CD1c-positive myeloid dendritic cell (primary cell): ENCODE measurements around the gene RASSF3.
"Not testable (repeated sequence)": the region's sequence is repeated elsewhere in the genome, so short reads cannot be mapped to it uniquely, and the experiment has no call there.

Source experiments
- DNase-seq: peaks from one replicate; pipeline ENCODE4 v3.0.0-alpha.2; 2016; ENCODE audit errors: extremely low spot score

Gene RASSF3, protein sequence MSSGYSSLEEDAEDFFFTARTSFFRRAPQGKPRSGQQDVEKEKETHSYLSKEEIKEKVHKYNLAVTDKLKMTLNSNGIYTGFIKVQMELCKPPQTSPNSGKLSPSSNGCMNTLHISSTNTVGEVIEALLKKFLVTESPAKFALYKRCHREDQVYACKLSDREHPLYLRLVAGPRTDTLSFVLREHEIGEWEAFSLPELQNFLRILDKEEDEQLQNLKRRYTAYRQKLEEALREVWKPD

DNA sequence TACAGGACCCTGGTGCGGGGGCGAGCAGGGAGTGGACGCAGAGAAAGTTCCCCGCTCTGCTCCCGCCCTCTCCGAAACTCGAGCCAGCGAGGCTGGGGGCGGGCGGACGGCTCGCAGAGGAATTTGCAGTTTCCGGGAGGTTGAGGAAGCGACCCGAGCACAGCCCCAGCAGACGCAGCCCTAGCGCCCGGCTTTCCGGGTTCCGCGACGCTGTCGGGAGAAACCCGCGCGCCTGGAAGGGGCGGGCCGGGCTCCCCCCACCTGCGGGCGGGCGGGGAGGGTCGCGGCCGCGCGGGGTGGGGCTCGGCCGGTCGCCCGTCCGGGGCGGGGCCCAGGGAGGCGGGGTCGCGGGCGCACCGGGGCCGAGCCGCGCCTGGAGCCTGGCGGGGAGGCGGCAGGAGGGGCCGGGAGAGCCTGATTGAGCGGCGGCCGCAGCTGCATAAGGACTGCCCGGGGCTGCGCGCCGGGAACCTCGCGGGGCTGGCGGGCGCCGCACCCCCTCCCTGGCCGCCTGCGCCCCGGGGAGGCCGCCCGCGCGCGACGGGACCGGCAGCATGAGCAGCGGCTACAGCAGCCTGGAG is at the start of gene RASSF3:
TSS of gene RASSF3 (plus strand) at position 417 of the 581 bp plus-strand sequence. CDS start at position 555, 138 bp downstream.
- DNase-seq = peak; percentile 88

DNA sequence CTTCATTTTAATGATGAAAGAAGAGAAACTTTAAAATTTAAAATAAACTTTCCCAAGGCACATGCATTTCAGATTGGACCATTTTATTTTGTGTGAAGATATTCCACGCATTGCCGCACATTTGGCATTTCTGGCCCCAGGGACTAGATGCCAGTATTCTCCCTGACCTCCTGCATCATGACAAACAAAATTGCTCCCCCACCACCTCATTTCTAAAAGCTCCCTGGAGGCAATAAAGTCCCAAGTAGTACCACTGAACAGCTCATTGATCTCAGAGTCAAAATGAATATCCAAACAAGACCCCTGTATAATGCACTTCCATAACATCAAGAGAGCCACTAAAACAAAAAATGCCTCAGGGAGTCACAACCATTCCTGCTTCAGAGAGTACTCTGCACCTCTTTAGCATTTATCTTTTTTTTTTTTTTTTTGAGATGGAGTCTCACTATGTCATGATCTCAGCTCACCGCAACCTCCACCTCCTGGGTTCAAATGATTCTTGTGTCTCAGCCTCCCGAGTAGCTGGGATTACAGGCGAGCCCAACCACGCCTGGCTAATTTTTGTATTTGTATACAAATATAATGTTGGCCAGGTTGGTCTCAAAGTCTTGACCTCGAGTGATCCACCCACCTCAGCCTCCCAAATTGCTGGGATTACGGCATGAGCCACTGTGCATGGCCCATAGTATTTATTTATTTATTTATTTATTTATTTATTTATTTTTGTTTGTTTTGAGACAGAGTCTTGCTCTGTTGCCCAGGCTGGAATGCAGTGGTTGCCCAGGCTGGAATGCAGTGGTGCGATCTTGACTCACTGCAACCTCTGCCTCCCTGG is 48.8 kb upstream of the RASSF3 start:
- no peak for DNase-seq

DNA sequence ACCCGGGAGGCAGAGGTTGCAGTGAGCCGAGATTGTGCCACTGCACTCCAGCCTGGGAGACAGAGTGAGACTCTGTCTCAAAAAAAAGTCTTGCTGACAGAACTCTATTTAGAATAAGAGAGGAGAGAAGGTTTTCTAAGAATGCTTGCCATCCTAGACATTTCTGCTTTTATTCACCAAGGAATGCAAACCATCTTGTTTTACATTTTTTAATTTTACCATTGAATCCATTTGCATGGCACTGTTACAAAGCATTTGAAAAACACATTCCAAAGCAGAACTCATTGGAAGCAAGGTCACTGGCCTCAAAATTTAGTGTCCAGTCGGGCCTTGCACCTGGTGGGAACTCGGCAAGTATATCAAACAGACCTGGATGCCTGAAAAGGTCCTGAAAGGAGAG is 44.2 kb upstream of the RASSF3 start:
- no peak for DNase-seq

DNA sequence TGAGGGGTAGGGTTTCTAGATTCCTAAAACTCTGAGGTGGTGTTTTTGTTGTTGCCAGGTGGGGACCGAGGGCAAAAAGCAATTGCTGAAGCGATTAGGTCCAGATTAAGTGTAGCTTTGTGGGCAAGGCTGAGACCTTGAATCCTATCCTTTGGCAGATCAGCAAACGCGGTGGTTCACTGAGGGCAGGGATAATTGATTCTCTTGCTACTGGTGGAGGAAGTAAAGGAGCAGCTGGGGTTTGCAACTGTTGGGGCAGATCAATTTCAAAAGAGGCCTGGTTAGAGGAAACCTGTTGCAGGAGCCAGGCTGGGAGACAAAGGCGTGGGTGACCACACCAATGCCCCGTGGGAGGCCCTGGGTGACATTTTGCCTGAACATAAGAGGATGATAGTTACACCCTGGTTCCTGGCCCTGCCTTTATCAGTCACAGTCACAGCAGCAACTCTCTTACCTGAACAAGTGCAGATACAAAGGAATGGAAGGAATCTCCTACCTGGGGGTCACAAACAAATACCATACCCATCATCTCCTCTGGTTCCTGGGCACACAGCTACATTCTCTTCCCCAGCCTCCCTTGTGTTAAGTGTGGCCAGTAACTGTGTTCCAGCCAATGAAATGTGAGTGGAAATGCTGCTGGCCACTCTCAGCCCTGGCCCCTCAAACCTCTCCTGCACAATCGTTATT is 43.3 kb upstream of the RASSF3 start:
- DNase-seq = no peak

DNA sequence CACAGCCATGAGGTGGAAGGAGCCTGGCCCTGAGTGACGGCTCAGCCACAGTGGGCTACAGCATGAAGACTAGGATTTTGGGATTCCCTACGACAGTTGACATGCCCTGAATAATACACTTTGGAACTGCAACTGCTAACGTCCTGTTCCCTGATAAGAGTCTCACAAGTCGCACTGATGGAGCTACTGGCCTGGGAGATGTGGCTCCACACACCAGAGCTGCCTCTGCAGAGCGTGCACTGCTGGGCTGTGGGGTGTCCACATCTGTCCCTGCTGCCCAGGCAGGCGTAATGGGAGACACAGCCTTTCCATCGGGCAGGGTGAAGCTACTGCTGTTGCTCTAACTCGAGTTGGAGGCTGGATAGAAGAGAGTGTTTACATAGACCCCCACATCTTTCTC is 42.7 kb upstream of the RASSF3 start:
- no peak for DNase-seq

DNA sequence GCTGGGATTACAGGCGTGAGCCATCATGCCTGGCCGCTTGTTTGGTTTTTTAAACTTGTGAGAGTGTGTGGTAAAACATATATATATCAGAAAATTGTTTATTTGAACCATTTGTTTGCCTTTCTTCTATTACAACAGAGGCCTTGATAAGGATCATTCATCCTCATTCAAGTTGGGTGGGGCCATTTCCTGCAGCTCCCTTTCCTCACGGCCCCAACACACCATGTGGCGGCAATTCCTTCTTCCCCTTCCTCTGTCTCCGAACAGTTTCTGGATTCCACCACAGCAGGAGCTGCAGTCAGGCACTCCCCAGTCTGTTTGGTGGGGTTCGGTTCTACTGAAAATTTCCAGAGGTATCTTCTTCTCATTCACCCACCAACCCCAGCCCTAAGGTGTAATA is 42.0 kb upstream of the RASSF3 start:
- DNase-seq = peak; percentile 21

DNA sequence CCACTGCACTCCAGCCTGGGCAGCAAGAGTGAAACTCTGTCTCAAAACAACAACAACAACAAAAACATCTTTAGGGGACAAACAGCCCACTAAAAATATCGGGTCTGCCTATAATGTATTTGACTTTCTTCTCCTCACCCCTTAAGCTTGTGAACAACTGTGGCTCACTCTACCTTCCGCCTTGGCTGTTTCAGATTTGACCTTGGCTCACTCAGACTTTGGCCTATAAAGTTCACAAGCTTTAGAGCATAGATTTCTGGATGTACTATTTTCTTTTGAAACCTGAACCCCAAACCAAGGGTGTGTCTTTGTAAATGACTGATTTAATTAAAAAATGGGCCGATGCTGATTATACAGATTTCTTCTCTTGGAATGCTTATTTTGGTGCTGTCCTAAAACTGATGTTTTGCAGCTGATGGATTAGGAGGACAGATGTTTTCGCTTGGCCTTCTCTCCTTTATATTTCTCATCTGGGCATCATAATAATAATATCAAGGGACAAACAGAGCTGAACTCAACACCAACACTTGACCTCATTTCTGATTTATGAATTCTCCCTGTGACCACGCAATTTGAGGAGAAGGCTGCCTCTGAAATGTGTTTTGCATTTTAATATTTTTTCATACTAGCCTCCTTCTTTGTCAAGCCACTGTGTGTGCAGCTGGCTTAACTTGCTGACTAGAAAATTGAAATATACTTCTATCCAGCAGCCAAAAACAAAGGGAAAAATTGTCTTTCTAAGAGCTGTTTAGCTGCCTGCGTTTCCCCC is 40.2 kb upstream of the RASSF3 start:
- no peak for DNase-seq

DNA sequence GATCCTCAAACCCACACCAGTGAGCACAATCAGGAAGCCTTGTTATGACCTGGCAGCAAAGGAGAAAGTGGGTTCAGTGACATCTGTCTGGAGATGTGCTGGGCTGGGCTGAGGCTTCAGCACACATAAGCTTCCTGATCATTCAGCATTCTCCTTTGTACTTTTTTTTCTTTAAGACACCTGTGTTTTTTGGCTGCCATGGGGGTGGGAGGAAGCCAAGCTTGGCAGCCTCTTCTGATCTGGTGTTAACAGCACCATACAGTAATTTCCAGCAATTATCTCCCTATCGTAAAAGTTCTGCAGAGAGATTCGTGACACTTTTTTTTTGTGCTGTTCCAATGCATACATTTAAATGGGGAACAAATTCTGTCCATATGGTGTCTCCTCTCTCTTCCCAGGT is 38.9 kb upstream of the RASSF3 start:
- DNase-seq = no peak

DNA sequence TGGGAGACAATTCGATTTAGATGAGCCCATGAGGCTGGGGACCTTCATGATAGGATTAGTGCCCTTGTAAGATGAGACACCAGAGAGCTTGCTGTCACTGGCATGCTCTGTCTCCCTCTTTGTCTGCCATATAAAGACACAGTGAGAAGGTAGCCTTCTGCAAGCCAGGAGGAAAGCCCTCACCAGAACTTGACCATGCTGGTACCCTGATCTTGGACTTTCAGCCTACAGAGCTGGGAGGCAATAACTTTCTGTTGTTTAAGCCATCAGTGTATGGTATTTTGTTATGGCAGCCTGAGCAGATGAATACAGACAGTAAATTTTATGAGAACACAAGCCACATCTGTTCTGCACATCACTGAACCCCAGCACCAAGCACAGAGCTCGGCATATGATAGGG is 38.1 kb upstream of the RASSF3 start:
- DNase-seq = no peak

DNA sequence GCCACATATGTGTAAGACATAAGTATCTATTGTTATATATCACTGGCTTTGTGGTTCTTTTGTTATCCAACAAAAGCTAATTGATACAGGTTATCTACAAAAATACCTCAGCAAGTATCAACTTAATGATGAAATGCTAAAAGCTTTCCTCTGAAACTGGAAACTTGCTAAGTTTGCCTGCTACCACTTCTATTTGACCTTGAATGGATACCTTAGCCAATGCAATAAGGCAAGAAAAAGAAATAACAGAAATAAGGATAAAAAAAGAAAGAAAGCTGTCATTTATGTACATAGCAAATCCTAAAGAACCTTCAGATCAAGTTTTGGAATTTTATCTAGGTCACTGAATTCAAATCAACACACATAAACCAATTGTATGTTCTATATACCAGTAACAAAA is 35.5 kb upstream of the RASSF3 start:
- DNase-seq = no peak

DNA sequence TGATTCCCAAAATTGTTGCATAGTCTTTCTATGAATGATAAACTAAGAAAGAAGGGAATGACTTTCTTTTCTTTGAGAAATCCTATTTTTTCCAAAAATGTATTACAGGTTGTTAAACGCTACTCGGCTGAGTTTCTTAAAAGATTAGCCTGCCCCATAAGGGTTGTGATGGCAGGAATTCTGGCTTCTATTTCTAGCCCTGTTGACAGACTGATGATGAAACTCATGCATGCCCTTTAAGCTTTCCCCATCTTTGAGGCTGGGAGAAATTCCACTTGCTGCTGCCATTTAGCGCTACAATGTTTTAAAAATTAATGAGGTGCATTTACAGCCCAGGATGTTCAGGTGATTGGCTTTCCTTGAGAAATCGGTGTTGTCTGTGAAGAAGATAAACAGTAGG is 33.2 kb upstream of the RASSF3 start:
- no peak for DNase-seq

DNA sequence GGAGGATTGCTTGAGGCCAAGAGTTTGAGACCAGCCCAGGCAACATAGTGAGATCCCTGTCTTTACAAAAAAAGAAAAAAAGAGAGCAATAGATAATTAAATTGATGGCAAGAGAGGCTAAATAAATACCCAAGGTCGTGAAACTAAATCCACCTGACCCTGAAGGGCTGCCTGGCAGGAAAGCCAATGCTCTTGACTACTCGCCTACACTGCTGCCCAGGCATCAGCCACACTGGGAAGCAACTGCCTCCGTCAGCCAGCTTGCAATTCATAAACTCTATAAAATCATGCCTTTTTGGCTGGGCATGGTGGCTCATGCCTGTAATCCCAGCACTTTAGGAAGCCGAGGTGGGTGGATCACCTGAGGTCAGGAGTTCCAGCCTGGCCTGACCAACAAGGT is 31.7 kb upstream of the RASSF3 start:
- DNase-seq = no peak

DNA sequence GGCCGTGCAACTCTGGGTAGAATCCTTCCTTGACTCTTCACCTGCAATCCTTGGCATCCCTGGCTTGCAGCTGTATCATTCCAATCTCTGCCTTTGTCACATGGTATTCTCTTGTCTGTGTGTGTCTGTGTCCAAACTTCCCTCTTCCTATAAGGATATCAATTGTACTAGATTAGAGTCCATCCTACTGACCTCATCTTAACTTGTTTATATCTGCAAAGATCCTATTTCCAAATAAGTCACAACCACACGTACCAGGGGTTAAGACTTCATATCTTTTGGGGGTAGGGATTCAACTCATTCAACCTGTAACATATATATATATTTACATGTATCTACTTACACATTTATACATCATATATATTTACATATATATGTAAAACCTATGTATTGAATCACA is 29.6 kb upstream of the RASSF3 start:
- DNase-seq = no peak

DNA sequence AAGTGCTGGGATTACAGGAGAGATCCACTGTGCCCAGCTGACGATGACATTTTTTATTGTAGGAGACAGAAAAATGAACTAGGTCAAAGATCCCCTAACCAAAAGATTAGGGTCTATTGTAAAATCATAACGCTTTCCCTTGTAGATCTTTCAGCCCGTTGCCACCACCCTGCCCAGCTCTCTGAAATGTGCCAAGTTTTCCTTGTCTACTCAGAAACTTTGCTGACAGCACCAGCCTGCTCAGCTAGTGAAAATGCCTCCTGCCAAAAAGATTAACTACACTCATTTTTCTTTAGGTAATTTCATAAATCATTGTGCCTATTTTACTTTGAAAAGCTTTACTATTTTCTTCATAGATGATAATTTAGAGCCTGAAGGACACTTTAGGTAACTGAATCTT is 28.2 kb upstream of the RASSF3 start:
- DNase-seq = no peak

DNA sequence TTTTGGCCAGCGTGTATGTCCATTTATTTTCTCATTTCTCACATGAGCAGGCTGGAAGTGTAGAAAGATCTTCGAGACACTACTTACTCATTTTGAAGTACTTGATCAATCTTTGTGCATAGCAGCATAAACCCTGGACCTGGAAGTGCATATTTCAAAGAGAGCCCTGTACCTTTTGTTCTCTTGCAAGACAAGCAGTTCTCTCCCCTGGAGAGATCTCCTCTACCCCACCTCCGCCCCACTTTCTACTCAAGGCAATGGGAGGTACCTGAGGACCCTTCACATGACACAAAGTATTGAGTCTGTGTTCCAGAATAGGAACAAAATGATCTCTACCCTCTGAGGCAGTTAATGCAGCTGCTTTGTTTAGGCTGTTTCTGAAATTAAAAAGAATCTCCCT is 27.4 kb upstream of the RASSF3 start:
- DNase-seq = no peak

DNA sequence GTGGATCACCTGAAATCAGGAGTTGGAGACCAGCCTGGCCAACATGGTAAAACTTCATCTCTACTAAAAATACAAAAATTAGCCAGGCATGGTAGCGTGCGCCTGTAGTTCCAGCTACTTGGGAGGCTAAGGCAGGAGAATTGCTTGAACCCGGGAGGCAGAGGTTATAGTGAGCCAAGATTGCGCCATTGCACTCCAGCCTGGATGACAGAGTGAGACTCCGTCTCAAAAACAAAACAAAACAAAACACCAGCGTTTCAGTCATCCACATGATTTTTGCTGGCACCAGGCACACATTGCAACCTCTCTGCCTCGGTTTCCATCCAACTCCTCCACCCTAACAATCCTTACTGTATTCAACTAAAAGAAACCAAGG is 26.9 kb upstream of the RASSF3 start:
- not testable (repeated sequence) for DNase-seq

DNA sequence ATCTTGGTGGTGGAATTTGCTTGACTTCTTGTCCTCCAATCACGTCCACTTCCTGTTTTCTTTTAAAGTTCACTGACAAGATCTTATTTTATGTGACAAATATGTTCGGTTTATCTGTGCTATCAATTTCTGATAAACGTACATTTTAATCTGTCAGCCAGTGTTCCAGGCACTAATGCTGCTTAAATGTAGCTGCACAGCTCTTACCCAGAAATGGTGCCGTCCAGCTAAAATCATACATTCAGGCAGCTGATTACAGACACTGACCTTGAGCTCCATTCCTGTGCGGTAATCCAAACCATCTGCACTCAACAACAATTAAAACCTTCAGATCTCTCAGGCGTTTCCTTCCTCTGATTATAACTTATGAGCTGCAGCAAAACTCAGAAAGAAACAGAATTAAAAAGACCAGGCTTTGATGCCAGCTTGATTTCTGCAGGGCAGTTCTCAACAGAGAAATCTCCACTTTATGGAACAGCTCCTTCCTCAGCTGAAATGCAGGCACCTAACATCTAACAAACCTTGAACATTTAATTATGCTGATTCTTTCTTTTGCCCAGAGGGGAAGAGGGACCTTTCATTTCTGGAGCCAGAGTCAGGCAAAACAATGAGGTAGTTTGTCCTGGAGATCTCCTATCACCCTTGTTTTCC is 26.4 kb upstream of the RASSF3 start:
- DNase-seq = peak; percentile 27

DNA sequence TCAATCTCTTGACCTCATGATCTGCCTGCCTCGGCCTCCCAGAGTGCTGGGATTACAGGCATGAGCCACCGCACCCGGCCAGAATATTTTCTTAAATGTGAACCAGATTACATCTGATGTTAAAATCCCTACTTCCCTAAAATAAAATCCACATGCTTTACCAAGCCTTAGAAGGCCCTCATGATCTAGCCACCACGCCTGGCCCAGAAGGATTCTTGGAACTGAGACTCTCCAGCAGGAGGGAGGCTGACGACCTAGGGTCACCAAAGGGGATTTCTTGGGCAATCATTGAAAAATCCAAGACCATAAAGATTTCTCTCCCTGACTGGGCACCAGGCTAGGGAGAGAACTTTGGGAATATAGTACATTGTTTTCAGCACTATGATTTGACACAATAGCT is 25.2 kb upstream of the RASSF3 start:
- peak; percentile 61 for DNase-seq

DNA sequence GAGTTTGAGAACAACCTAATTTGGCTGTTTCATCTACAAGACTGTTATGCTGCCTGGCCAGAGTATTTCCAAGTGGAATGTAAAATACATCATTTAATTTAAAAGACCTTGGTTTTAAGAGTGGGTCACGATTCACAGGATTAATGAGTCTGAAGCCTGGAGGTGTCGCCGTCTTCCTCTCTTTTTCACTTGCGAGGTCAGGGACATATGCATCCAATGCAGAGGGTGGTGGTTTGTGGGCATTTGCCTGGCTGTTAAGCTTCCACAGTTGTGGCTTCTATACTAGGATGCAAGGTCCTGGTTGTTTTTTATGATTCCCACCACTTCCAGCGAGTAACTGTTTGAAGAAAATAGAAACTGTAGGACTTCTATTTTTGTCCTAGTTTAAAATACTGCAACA is 22.8 kb upstream of the RASSF3 start:
- DNase-seq = no peak

DNA sequence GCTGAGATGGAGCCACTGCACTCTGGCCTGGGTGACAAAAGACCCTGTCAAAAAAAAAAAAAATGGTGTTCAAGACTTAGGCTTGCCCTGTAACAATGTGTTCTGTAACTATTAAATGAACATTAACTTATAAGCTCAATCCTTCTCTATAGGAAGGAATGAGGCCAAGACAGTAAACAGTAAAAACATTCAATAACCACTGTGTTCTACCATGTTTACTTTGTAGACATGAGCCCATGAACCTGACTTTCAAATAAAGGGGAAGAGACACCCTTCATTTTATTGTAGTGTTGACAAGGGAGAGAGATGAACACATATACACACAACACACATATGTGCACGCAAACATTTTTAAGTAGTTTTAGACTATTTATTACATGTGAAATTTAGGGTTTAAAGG is 20.1 kb upstream of the RASSF3 start:
- DNase-seq = no peak
